HTERT RPE-1 (cell line): ENCODE results near the gene KRT33B.
"Not testable (repeated sequence)": the region's sequence is repeated elsewhere in the genome, so short reads cannot be mapped to it uniquely, and the experiment has no call there.

Source experiments
- in situ Hi-C: fragments of 300-500 bp; cut with MboI; formaldehyde crosslinking; loops from 4 replicates; pipeline ENCODE4 v1.14.3; 2020; ENCODE audit warnings: low sequenced_read_pairs

Gene KRT33B

DNA sequence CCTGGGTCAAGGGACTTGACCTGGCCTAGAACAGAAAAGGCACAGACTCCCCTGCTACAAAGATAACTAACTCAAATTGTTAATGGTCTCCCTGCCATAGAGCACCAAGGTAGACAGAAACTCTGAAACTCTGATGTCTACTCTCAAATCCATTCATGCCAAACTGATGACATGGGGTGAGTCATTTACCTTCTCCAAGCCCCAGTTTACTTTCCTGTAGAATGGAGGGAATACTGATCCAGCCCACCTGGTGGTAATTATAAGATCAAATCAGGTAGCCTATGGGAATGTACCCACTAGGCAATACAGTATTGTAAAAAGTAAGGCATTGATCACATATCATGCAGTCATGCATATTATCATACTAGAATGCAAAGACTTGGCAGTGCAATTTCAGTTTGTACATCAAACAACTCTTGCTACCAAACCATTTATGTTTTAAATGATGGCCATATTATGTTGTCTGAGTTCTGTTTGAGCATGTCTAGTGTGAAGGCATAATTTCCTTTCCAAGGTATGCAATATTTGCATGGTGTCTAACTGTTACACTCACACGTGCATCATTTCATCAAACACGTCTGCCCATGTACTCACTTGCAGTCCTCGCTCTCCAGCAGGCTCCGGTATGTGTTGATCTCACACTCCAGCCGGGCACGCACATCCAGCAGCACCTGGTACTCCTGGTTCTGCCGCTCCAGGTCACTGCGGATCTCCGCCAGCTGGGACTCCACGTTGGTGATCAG, 24.8 kb upstream of the KRT33B start:
- in situ Hi-C loops, result no loop called here

DNA sequence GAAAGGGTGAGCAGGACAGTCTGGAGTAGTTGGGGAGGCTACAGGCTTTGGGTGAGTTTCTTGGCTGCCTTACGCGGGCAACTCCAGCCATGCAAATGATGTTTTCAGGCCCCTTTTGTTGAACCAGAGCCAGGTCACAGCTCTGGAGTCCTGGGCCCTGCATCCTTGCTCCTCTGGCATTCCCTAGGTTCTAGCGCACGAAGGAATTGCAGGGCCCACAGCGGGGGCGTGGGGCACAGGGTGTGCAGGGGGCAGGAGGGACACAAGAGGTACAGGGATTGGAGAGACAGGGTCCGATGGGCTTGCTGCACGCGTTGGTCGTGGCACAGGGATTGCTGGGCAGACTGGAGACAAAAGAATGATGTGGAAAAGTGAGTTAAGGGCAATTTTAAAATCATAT, 24.2 kb upstream of the KRT33B start:
- in situ Hi-C loops, result no loop called here

- in situ Hi-C loops, result no loop called here
These were observed 23.7 kb upstream of the KRT33B start for GRCh38 chr17:41393294-41393693.

GRCh38 chr17:41392278-41392677, 22.7 kb upstream of the KRT33B start:
- in situ Hi-C loops, result no loop called here

DNA sequence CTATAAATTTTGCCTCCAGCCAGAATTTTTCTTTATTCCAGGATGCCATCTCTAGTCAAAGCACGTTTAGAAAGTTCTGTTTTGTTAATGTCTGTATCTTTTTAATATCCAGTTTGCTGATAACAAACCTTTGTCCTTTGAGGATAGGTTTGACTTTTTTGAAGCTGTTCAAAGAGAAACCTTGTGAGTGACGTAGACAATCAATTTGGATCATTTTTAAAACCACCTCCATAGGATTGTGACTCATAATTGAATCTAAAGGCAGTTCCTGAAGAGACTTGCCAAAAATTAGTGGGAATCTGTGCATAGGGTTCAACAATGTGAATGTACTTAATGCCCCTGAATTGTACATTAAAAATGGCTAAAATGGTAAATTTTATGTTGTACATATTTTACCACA, 21.9 kb upstream of the KRT33B start:
- in situ Hi-C loops, result no loop called here

GRCh38 chr17:41390411-41390938, 20.9 kb upstream of the KRT33B start:
- in situ Hi-C loops, result no loop called here

GRCh38 chr17:41387670-41388069, 18.1 kb upstream of the KRT33B start:
- in situ Hi-C loops, result no loop called here

DNA sequence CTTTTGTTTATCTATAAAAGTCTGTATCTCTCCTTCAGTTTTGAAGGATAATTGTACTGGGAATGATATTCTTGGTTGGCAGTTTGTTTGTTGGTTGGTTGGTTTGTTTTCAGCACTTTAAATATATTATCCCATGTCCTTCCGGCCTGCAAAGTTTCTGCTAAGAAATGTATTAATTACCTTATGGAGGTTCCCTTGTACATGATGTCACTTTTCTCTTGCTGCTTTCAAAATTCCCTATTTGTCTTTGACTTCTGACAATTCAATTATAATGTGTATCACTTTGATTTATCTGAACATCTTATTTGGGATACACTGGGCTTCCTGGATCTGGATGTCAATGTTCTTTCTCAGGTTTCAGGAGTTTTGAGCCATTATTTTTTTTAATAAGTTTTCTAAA, 16.6 kb upstream of the KRT33B start:
- in situ Hi-C loops, result no loop called here

- in situ Hi-C loops, result no loop called here
These were observed 14.1 kb upstream of the KRT33B start for GRCh38 chr17:41383690-41384089.

GRCh38 chr17:41382394-41382793, 12.8 kb upstream of the KRT33B start:
- in situ Hi-C loops, result no loop called here

DNA sequence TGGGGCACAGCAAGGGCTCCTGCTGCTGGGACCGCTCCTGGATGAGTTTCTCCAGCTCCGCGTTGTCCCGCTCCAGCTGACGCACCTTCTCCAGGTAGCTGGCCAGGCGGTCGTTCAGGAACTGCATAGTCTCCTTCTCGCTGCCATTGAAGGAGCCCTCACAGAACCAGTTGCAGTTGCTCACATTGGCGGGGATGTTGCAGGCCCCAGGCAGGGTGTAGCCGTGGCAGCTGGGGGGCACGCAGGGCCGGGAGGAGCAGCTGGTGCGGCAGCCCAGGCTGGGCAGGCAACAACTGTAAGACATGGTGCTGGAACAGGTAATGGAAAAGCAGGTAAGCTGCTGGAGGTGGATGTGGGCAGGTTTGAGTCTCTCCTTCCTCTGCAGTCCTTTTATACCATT, 12.3 kb upstream of the KRT33B start, which contains the start of gene KRT34:
KRT34 (minus strand) TSS at position 364 of the 400 bp plus-strand sequence; CDS start at position 304, 60 bp downstream.
- in situ Hi-C loops, result not testable (repeated sequence)

DNA sequence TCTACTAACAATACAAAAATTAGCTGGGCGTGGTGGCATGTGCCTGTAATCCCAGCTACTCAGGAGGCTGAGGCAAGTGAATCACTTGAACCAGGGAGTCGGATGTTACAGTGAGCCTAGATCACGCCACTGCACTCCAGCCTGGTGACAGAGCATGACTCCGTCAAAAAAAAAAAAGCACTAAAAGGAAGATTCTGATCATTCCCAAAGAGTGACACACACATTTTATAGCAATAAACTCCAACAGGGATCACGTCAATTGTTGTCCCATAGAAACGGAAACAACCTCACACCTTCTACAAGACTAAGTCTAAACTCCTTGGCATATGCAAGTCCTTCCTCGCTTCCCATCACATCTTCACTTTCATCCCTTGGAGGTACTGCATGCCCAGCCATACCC, 10.5 kb upstream of the KRT33B start:
- in situ Hi-C loops, result not testable (repeated sequence)

- in situ Hi-C loops, result no loop called here
These were observed 7.9 kb upstream of the KRT33B start for GRCh38 chr17:41377546-41377945.

DNA sequence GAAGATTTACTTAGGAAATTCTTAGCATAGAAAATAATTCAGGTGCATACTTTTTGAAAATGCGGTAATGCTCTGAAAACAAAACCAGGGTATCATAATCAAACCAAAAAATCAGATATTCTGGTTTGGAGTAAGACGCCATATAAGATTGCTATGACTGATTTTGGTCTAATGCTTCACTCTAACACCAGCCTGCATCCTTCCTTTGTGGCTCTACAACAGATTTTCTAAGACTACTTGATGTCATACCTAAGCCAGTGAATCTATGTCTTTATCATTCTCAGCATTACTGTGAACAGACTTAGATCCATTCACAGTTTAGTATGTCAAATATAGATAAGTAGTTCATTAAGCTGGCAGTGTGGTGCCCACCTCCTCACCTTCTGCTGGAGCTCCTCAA, 590 bp downstream of the KRT33B start:
- in situ Hi-C loops, result no loop called here

DNA sequence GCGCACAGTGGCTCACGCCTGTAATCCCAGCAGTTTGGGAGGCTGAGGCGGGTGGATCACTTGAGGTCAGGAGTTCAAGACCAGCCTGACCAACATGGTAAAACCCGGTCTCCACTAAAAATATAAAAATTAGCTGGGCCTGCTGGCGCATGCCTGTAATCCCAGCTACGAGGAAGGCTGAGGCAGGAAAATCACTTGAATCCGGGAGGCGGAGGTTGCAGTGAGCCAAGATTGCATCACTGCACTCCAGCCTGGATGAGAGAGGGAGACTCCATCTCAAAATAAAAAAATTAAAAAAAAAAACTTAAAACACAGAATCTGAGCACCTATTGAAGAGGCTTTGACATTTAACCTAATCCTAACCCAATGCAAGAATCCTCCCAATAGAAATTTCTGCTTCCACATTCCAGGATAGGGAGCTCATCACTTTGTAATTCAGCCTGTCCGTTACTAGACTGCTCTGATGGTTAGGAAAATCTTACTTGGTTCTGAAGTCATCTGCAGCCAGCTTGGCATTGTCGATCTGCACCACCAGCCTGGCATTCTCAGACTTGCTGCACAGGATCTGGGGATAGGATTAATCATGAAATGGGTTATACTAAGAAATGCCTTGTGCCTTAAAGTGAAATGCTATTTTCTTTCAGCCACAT, 2.1 kb downstream of the KRT33B start:
- in situ Hi-C loops, result no loop called here

GRCh38 chr17:41366070-41366469, 3.5 kb downstream of the KRT33B start:
- in situ Hi-C loops, result no loop called here

- in situ Hi-C loops, result no loop called here
These were observed 5.7 kb downstream of the KRT33B start for GRCh38 chr17:41363881-41364280.

DNA sequence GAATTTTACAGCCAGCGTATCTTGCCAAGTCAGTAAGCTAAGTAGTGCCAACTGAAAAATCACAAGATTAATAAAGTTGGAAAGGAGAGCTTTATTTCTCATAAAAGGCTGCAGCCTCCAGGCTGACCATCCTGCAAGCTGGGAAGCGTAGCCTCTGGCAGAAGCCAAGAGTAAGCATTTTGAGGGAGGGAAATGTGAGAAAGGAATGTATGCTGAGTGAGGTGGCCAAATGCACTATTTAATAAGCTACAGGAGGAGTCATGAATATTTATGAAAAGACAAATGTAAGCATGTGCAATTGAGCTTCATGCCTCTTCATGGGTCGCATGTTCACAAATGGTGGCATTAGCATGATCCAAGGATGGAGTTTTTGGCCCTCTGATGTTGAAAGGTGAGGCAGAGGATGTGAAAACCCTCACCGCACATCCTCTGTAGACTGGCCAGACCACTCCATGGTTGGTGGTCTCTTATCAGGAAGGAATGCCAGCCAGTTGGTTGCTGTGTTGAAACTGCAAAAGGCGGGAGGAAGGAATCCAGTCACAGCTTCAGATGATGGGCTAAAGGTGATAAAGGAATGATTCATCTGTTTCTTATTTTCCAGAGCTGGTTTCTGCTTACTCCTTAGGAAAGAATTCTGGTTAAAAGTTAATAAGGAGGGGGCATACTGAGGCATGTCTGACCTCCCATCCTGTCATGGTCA, 9.2 kb downstream of the KRT33B start:
- in situ Hi-C loops, result no loop called here

GRCh38 chr17:41354536-41354935, 15.1 kb downstream of the KRT33B start:
- in situ Hi-C loops, result no loop called here

GRCh38 chr17:41352597-41353366, 16.8 kb downstream of the KRT33B start:
- in situ Hi-C loops, result no loop called here

DNA sequence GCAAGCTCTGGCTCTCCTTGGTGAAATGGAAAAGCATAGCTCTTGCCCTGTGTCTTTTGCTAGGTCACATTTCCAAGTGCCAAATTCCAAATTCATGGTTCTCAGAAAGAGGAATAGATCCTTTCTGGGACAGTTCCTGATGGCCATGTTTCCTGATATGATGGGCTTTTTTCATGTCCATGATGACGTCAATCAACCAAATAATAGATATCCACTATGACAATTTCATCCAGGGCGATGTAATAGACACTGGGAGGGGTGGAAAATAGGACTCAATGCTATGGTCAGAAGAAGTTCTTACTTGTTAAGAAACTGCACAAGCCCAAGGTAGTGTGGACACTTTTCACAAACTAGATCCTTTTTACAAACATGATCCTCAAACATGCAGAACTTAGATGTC, 18.4 kb downstream of the KRT33B start:
- in situ Hi-C loops, result no loop called here
